Endothelial cell of umbilical vein (primary cell): ENCODE measurements around the gene NARS2. TPM values are rescaled to one million over a fixed set of nuclear protein-coding genes. Genes with fewer than 3 reads are reported as not detected.

Source experiments
- BruUV-seq: library from RNA; stranded (reverse); fragments of 400-500 nt; replicated peaks from 2 replicates; lab custom pipeline; 2021; lab: Mats Ljungman, UMichigan
- CTCF ChIA-PET: fragments of 300-600, 350-600 bp; sonication (Branson Sonifier 250); formaldehyde crosslinking; loops from one replicate; lab custom pipeline; 2021; ENCODE audit warnings: antibody characterized with exemption, inconsistent platforms; lab: Charles Lee
- POLR2A ChIA-PET: fragments of 300-600, 350-600 bp; sonication (Branson Sonifier 250); formaldehyde crosslinking; loops from one replicate; lab custom pipeline; 2021; ENCODE audit warnings: antibody characterized with exemption, inconsistent platforms; lab: Charles Lee
- DNase-seq: peaks from one replicate; pipeline ENCODE4 v3.0.0-alpha.2; 2011; ENCODE audit warnings: low read depth, low spot score
- FAIRE-seq: peaks from 2 replicates; lab custom pipeline; 2011; peaks lifted over from hg19 to GRCh38; lab: Jason Lieb, UNC
- H2AFZ ChIP-seq: 2 replicates; pipeline ENCODE4 v1.6.0; 2012; ENCODE audit warnings: low read depth, low read length, control low read depth, inconsistent platforms
- H3K27ac ChIP-seq: 2 replicates; pipeline ENCODE4 v1.5.1; 2011; ENCODE audit warnings: low read depth, mild to moderate bottlenecking, control low read depth, low read length, moderate library complexity; ENCODE audit not compliant: insufficient read depth
- H3K27me3 ChIP-seq, 2 experiments: 2 replicates each; pipeline versions ENCODE4 v1.6.0 to v1.6.1; 2011; ENCODE audit warnings: low read length in 2 of 2, mixed read lengths in 1 of 2; ENCODE audit not compliant: control insufficient read depth in 2 of 2, insufficient read depth in 2 of 2
- H3K36me3 ChIP-seq, 2 experiments: 2 replicates in 1 of 2; 3 replicates in 1 of 2; pipeline ENCODE4 v1.5.1; 2011; ENCODE audit warnings: low read length in 2 of 2, mild to moderate bottlenecking in 1 of 2, moderate library complexity in 1 of 2; ENCODE audit not compliant: control insufficient read depth in 2 of 2, insufficient read depth in 2 of 2; ENCODE audit errors: extremely low read depth in 1 of 2
- H3K4me1 ChIP-seq: 3 replicates; pipeline ENCODE4 v1.5.1; 2011; ENCODE audit warnings: mild to moderate bottlenecking, low read length; ENCODE audit not compliant: control insufficient read depth, insufficient read depth; ENCODE audit errors: extremely low read depth
- H3K4me2 ChIP-seq: 2 replicates; pipeline ENCODE4 v1.6.1; 2011; ENCODE audit warnings: low read length, control low read depth, mixed read lengths; ENCODE audit not compliant: insufficient read depth
- H3K4me3 ChIP-seq, 3 experiments: fragments of 200-600 bp in 1 of 3; sonication (generic), shearing (Covaris generic) in 1 of 3; replicated peaks in 1 of 3; 2 replicates each; pipeline ENCODE4 v1.5.1; 2011 to 2016; ENCODE audit warnings: control low read depth in 3 of 3, low read length in 3 of 3, mild to moderate bottlenecking in 2 of 3, inconsistent platforms in 1 of 3, low read depth in 1 of 3, moderate library complexity in 1 of 3; ENCODE audit not compliant: insufficient read depth in 1 of 3
- H3K79me2 ChIP-seq: 2 replicates; pipeline ENCODE4 v1.6.0; 2012; ENCODE audit warnings: low read length, inconsistent platforms; ENCODE audit not compliant: control insufficient read depth, insufficient read depth
- H3K9ac ChIP-seq: replicated peaks from 2 replicates; pipeline ENCODE3; 2011; ENCODE audit warnings: low read length, control low read depth; ENCODE audit not compliant: insufficient read depth; ENCODE audit errors: extremely low read depth
- H3K9me1 ChIP-seq: replicated peaks from 3 replicates; pipeline ENCODE4 v1.6.0; 2011; ENCODE audit warnings: mild to moderate bottlenecking, low read length; ENCODE audit not compliant: control insufficient read depth, insufficient read depth; ENCODE audit errors: extremely low read depth
- H3K9me3 ChIP-seq: replicated peaks from 2 replicates; pipeline ENCODE4 v1.5.1; 2012; ENCODE audit warnings: low read length, inconsistent platforms; ENCODE audit not compliant: control insufficient read depth, insufficient read depth
- H4K20me1 ChIP-seq: replicated peaks from 2 replicates; pipeline ENCODE3; 2011; ENCODE audit warnings: mild to moderate bottlenecking, low read length; ENCODE audit not compliant: control insufficient read depth, insufficient read depth; ENCODE audit errors: extremely low read depth
- EZH2 ChIP-seq: IDR thresholded peaks from 2 replicates; pipeline ENCODE4 v1.6.1; 2012; ENCODE audit warnings: borderline replicate concordance, low read depth, mild to moderate bottlenecking, moderate library complexity, low read length, inconsistent platforms; ENCODE audit not compliant: severe bottlenecking
- FOS ChIP-seq: IDR thresholded peaks from 2 replicates; pipeline ENCODE4 v1.6.1; 2011; ENCODE audit warnings: mild to moderate bottlenecking, low read length, moderate library complexity, borderline replicate concordance; ENCODE audit not compliant: insufficient read depth
- GATA2 ChIP-seq: IDR thresholded peaks from 2 replicates; pipeline ENCODE4 v1.7.0; 2011; ENCODE audit warnings: low read depth, mild to moderate bottlenecking, moderate library complexity, mixed read lengths, low read length; ENCODE audit not compliant: insufficient read length, insufficient read depth
- JUN ChIP-seq: IDR thresholded peaks from 2 replicates; pipeline ENCODE4 v1.6.1; 2011; ENCODE audit warnings: borderline replicate concordance, low read depth; ENCODE audit not compliant: insufficient read length, insufficient read depth
- MYC ChIP-seq: IDR thresholded peaks from one replicate; pipeline ENCODE4 v1.6.1; 2011; ENCODE audit warnings: mild to moderate bottlenecking, low read depth, low read length
- POLR2A ChIP-seq: IDR thresholded peaks from 2 replicates; pipeline ENCODE4 v1.6.1; 2012; ENCODE audit warnings: low read depth, mild to moderate bottlenecking, control low read depth, low read length
- POLR2AphosphoS5 ChIP-seq: IDR thresholded peaks from 2 replicates; pipeline ENCODE4 v1.6.1; 2012; ENCODE audit warnings: low read depth, mild to moderate bottlenecking, control low read depth, low read length, moderate library complexity; ENCODE audit not compliant: insufficient read depth
- dilution Hi-C: fragments of 300-500 bp; cut with MboI; formaldehyde crosslinking; loops from one replicate; pipeline ENCODE4 v1.15.0; 2019; ENCODE audit warnings: low sequenced_read_pairs; ENCODE audit not compliant: extremely low pct_ligation_motif_present
- intact Hi-C: fragments of 100-400 bp; cut with micrococcal nuclease; formaldehyde crosslinking; loops from one replicate; pipeline ENCODE4 v1.10.0; 2022
- polyA plus RNA-seq, 4 experiments: library from polyadenylated mRNA; depleted of rRNA in 3 of 4; stranded (reverse) in 3 of 4; unstranded in 1 of 4; fragments of >200 nt; gene quantifications; 2 replicates each; pipeline versions ENCODE4 v1.2.1 to v1.2.3, GENCODE V29; 2011 to 2012; ENCODE audit warnings: missing spikeins in 1 of 4
- total RNA-seq: library from RNA; stranded (reverse); gene quantifications from 2 replicates; pipeline ENCODE4 v1.2.3, GENCODE V29; 2021
- TF ChIP-seq, protein P1 (sequence below), 2 donors: IDR thresholded peaks; 1 replicate in 1 of 2; 2 replicates in 1 of 2; pipeline ENCODE4 v1.5.1; 2011; ENCODE audit warnings: low read length in 2 of 2, mild to moderate bottlenecking in 2 of 2, moderate library complexity in 2 of 2, control low read depth in 1 of 2, inconsistent platforms in 1 of 2, low read depth in 1 of 2; ENCODE audit not compliant: insufficient read depth in 1 of 2; ENCODE audit errors: extremely low read depth in 1 of 2
- TF ChIP-seq, protein P2 (sequence below): IDR thresholded peaks from 2 replicates; pipeline ENCODE4 v1.6.1; 2011; ENCODE audit not compliant: insufficient read depth, insufficient read length

Gene NARS2
- total and polyA plus RNA-seq, 2 donors (not counting 3 experiments of a cell fraction or from before 2014, with no cell fraction given): 6.9 to 16.7 TPM

DNA sequence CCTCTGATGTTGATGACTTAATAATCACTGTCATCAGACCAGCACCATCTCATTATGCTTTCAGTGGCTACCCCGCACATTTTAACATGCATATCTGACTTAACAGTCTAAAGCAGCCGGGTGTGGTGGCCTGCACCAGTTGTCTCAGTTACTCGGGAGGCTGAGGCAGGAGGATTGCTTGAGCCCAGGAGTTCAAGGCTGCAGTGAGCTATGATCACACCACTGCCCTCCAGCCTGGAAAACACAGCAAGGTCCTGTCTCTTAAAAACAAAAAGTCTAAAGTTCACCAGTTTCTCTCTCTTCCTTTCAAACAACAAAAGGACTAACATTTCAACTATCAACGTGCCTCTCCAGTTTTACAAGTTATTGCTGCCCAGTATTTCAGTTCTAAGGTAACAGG is 101.8 kb downstream of the NARS2 start:
- no peak overlapping the region for H3K4me2 ChIP-seq
- H3K9me3 ChIP-seq: no peaks in the 10 kb centered on the region
- no peaks in the 10 kb centered on the region for H3K79me2 ChIP-seq
- H3K36me3 ChIP-seq: no peaks in the 10 kb centered on the region
- no peak overlapping the region for H2AFZ ChIP-seq
- FAIRE-seq (no peak), DNase-seq (no peak)
- no peak overlapping the region for H3K4me3 ChIP-seq
- intact Hi-C loops (no loop called here), dilution Hi-C loops (no loop called here)
- peaks cover 11% of the 10 kb centered on the region for H3K4me1 ChIP-seq
- BruUV-seq: no TSS peak
- no peak for TF ChIP-seq EZH2
- TF ChIP-seq GATA2: no peak
- ChIA-PET CTCF (no interaction called here), POLR2A (no interaction called here)
- H3K9ac ChIP-seq: no peak overlapping the region
- no peaks in the 10 kb centered on the region for H3K27me3 ChIP-seq
- no peaks in the 10 kb centered on the region for H3K9me1 ChIP-seq
- H3K27ac ChIP-seq: no peak overlapping the region
- H4K20me1 ChIP-seq: no peaks in the 10 kb centered on the region

DNA sequence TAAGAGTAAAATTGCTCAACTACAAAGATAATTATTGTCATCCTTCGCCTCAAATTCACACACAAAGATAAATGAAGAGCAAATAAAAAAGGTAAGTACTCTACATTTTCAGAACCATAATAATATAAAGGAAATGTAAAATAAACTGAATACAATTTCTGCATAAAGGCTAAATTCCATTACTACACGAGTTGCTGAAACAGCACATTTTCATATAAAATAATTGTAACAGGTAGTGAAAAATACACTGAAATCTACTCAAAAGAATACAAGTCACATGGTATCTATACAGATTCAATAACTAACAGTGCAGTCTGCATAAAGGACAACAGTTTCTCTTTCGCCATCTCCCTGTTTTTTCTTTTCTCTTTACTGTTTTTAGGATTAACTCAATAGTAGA is 102.3 kb downstream of the NARS2 start:
- Histone ChIP-seq H3K36me3 (no peaks in the 10 kb centered on the region), H2AFZ (no peak overlapping the region), H3K9ac (no peak overlapping the region), H3K4me1 (peaks cover 11% of the 10 kb centered on the region), H3K27ac (no peak overlapping the region), H3K4me2 (no peak overlapping the region), H4K20me1 (no peaks in the 10 kb centered on the region), H3K4me3 (no peak overlapping the region), H3K9me1 (no peaks in the 10 kb centered on the region), H3K27me3 (no peaks in the 10 kb centered on the region), H3K79me2 (no peaks in the 10 kb centered on the region), H3K9me3 (no peaks in the 10 kb centered on the region)
- TF ChIP-seq GATA2 (no peak), EZH2 (no peak), FOS (no peak), POLR2AphosphoS5 (no peak), POLR2A (no peak), MYC (no peak), JUN (no peak)
- TF ChIP-seq, protein P1, sequence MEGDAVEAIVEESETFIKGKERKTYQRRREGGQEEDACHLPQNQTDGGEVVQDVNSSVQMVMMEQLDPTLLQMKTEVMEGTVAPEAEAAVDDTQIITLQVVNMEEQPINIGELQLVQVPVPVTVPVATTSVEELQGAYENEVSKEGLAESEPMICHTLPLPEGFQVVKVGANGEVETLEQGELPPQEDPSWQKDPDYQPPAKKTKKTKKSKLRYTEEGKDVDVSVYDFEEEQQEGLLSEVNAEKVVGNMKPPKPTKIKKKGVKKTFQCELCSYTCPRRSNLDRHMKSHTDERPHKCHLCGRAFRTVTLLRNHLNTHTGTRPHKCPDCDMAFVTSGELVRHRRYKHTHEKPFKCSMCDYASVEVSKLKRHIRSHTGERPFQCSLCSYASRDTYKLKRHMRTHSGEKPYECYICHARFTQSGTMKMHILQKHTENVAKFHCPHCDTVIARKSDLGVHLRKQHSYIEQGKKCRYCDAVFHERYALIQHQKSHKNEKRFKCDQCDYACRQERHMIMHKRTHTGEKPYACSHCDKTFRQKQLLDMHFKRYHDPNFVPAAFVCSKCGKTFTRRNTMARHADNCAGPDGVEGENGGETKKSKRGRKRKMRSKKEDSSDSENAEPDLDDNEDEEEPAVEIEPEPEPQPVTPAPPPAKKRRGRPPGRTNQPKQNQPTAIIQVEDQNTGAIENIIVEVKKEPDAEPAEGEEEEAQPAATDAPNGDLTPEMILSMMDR (IDR thresholded peaks at IDR 0.05; ENCODE audit: extremely low read depth in 1 of 2, insufficient read depth in 1 of 2, low read depth in 1 of 2, low read length in 2 of 2): no peak
- TF ChIP-seq, protein P2, sequence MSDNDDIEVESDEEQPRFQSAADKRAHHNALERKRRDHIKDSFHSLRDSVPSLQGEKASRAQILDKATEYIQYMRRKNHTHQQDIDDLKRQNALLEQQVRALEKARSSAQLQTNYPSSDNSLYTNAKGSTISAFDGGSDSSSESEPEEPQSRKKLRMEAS: no peak
- dilution Hi-C loops (no loop called here), intact Hi-C loops (no loop called here)
- BruUV-seq: no TSS peak
- ChIA-PET POLR2A (no interaction called here), CTCF (no interaction called here)
- no peak for FAIRE-seq
- no peak for DNase-seq
